Measurements from ENCODE around the gene TMTC2. TPM values are rescaled to one million over a fixed set of nuclear protein-coding genes. Genes with fewer than 3 reads are reported as not detected.

Gene TMTC2
- total RNA-seq, 1 donor from 2014 or later, result 7.6 TPM

DNA sequence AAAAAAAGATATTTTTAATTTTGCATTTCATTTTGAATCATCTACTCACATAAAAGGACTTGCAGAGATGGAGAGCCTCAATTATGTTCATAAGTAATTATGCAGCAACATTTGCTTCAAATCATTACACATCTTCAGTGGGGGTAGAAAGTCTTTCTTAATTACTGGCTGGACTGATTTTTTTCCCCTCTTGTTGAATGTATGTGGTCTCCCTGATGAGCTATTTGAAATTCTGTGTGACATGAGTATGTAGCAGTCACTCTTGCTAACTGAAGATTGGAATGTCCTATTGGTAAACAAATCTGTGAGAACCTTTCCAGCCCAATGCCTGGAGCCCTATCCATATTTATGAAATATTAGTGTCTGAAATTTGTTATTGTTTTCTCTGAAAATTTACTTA is 139.8 kb downstream of the TMTC2 start:
- TF ChIP-seq CTCF (IDR thresholded peaks at IDR 0.05; ENCODE audit: insufficient read depth, low read length, poor library complexity, severe bottlenecking), result no peak
- Histone ChIP-seq H3K36me3 (ENCODE audit: control insufficient read depth, insufficient read depth, low read length) (no peaks in the 10 kb centered on the region), H3K27me3 (ENCODE audit: control insufficient read depth, insufficient read depth, low read length) (no peaks in the 10 kb centered on the region), H3K4me3 (ENCODE audit: low read depth, low read length) (no peak overlapping the region)
- DNase-seq (ENCODE audit: low read depth), result no peak

GRCh38 chr12:82832096-82832495 is 145.4 kb downstream of the TMTC2 start:
- no peak for TF ChIP-seq CTCF (IDR thresholded peaks at IDR 0.05; ENCODE audit: insufficient read depth, low read length, poor library complexity, severe bottlenecking)
- DNase-seq (ENCODE audit: low read depth), result no peak
- Histone ChIP-seq H3K4me3 (ENCODE audit: low read depth, low read length) (no peak overlapping the region), H3K27me3 (ENCODE audit: control insufficient read depth, insufficient read depth, low read length) (no peaks in the 10 kb centered on the region), H3K36me3 (ENCODE audit: control insufficient read depth, insufficient read depth, low read length) (no peaks in the 10 kb centered on the region)

- no peak for DNase-seq (ENCODE audit: low read depth)
- Histone ChIP-seq H3K36me3 (ENCODE audit: control insufficient read depth, insufficient read depth, low read length) (no peaks in the 10 kb centered on the region), H3K27me3 (ENCODE audit: control insufficient read depth, insufficient read depth, low read length) (no peaks in the 10 kb centered on the region), H3K4me3 (ENCODE audit: low read depth, low read length) (no peak overlapping the region)
- no peak for TF ChIP-seq CTCF (IDR thresholded peaks at IDR 0.05; ENCODE audit: insufficient read depth, low read length, poor library complexity, severe bottlenecking)
These were observed 146.3 kb downstream of the TMTC2 start for GRCh38 chr12:82832981-82833380.

- no peaks in the 10 kb centered on the region for H3K36me3 ChIP-seq (ENCODE audit: control insufficient read depth, insufficient read depth, low read length)
- no peak overlapping the region for H3K4me3 ChIP-seq (ENCODE audit: low read depth, low read length)
- no peaks in the 10 kb centered on the region for H3K27me3 ChIP-seq (ENCODE audit: control insufficient read depth, insufficient read depth, low read length)
- no peak for DNase-seq (ENCODE audit: low read depth)
- no peak for TF ChIP-seq CTCF (IDR thresholded peaks at IDR 0.05; ENCODE audit: insufficient read depth, low read length, poor library complexity, severe bottlenecking)
These were observed 146.8 kb downstream of the TMTC2 start for GRCh38 chr12:82833481-82833880.

DNA sequence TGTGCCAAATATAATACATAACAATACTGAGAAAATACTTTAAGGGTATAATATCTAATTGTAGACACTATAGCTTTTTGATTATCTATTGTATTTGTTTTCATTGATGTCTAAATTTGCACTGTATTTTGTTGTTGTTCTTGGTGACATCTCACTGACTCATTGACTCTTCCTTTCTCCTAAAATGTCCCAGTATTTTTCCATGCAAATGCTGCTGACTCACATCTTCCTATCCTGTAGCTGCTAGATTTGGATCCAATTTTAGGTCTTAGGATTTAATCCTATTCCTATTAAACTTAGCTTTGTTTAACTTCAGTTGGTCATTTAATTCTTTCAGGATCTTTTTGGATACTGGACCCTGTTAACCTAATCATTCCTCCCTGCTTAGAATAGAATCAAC is 148.5 kb downstream of the TMTC2 start:
- no peaks in the 10 kb centered on the region for H3K36me3 ChIP-seq (ENCODE audit: control insufficient read depth, insufficient read depth, low read length)
- no peak overlapping the region for H3K4me3 ChIP-seq (ENCODE audit: low read depth, low read length)
- no peak for DNase-seq (ENCODE audit: low read depth)
- H3K27me3 ChIP-seq (ENCODE audit: control insufficient read depth, insufficient read depth, low read length), result no peaks in the 10 kb centered on the region
- no peak for TF ChIP-seq CTCF (IDR thresholded peaks at IDR 0.05; ENCODE audit: insufficient read depth, low read length, poor library complexity, severe bottlenecking)

GRCh38 chr12:82838131-82838551 is 151.4 kb downstream of the TMTC2 start:
- DNase-seq (ENCODE audit: low read depth), result no peak
- no peak overlapping the region for H3K4me3 ChIP-seq (ENCODE audit: low read depth, low read length)
- no peaks in the 10 kb centered on the region for H3K27me3 ChIP-seq (ENCODE audit: control insufficient read depth, insufficient read depth, low read length)
- no peak for TF ChIP-seq CTCF (IDR thresholded peaks at IDR 0.05; ENCODE audit: insufficient read depth, low read length, poor library complexity, severe bottlenecking)
- H3K36me3 ChIP-seq (ENCODE audit: control insufficient read depth, insufficient read depth, low read length), result no peaks in the 10 kb centered on the region

Data from kidney epithelial cell (primary cell).